T-helper 1 cell treated with Interleukin-12 subunit alpha and Interleukin-12 subunit beta and Interleukin-4 antibody, amounts not matched to agents 30 μg/mL and 1 μg/mL, for 36 hours (primary cell): ENCODE results near the gene ALDH4A1.
"Not testable (repeated sequence)": the region's sequence is repeated elsewhere in the genome, so short reads cannot be mapped to it uniquely, and the experiment has no call there.

ENCODE experiments used
- H3K27ac Mint-ChIP-seq: one replicate; pipeline ENCODE4 v1.8.0; 2021; ENCODE audit warnings: mild to moderate bottlenecking, mixed read lengths
- H3K27me3 Mint-ChIP-seq: one replicate; pipeline ENCODE4 v1.8.0; 2021; ENCODE audit warnings: low read depth, mixed read lengths
- H3K36me3 Mint-ChIP-seq: one replicate; pipeline ENCODE4 v1.8.0; 2021; ENCODE audit warnings: low read depth, mixed read lengths
- H3K4me1 Mint-ChIP-seq: one replicate; pipeline ENCODE4 v1.8.0; 2021; ENCODE audit warnings: low read depth, mixed read lengths
- H3K4me3 Mint-ChIP-seq: one replicate; pipeline ENCODE4 v1.8.0; 2021; ENCODE audit warnings: mild to moderate bottlenecking, moderate library complexity, mixed read lengths
- H3K9me3 Mint-ChIP-seq: one replicate; pipeline ENCODE4 v1.8.0; 2021; ENCODE audit warnings: mixed read lengths

Gene ALDH4A1

GRCh38 chr1:18903291-18903756, 969 bp upstream of the ALDH4A1 start:
- H3K36me3 Mint-ChIP-seq = peaks cover 7% of the 10 kb centered on the region
- peak overlapping the region; percentile 67 for H3K27ac Mint-ChIP-seq
- peaks cover 5% of the 10 kb centered on the region for H3K27me3 Mint-ChIP-seq
- H3K9me3 Mint-ChIP-seq = no peaks in the 10 kb centered on the region
- peaks cover 33% of the 10 kb centered on the region for H3K4me1 Mint-ChIP-seq
- H3K4me3 Mint-ChIP-seq = peak overlapping the region; percentile 83

- Mint-ChIP-seq H3K36me3 (no peaks in the 10 kb centered on the region), H3K27me3 (peaks cover 5% of the 10 kb centered on the region), H3K27ac (peak overlapping the region; percentile 95), H3K9me3 (no peaks in the 10 kb centered on the region), H3K4me1 (peaks cover 33% of the 10 kb centered on the region), H3K4me3 (peak overlapping the region; percentile 96)
These were observed 318 bp downstream of the ALDH4A1 start for GRCh38 chr1:18901952-18902522.

DNA sequence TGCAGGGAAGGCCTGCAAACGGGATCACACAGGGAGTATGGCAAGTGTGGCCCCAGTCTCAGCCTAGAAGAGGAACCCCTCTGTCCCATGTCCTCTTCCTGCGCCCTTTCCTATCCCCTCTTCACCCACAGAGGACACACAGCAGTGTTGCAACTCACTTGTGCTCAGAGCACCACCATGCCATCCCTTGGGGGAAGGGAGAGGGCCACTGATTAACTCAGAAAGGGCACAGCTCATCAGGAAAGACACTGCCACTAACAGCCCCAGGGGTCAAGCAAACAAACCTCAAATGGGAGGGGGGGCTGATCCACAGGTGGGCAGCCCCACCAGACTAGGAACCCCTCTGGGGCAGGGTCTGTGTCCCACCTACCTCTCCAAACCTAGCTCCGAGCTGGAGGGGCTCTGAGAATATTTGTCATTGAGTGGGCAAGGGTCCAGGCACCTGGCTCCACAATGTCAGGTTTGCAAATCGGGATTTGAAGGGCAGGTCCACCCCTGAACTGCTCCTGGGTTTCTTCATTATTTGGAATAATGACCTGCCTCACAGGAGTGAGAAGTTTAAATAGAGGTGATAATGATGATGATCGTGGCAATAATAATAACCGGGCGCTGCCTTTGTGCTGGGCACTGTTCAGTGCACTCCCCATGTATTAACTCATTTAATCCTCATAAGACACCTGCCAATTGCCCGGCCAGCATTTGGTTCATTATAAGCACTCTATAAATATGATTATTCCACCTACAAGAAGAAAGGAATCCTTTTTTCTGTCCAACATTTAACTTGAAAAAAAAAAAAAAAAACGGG, 1.0 kb downstream of the ALDH4A1 start:
- H3K4me1 Mint-ChIP-seq = peaks cover 33% of the 10 kb centered on the region
- no peaks in the 10 kb centered on the region for H3K36me3 Mint-ChIP-seq
- H3K4me3 Mint-ChIP-seq = peak overlapping the region; percentile 96
- peak overlapping the region; percentile 89 for H3K27ac Mint-ChIP-seq
- H3K27me3 Mint-ChIP-seq = peaks cover 5% of the 10 kb centered on the region
- H3K9me3 Mint-ChIP-seq = no peaks in the 10 kb centered on the region

- Mint-ChIP-seq H3K27me3 (peaks cover 5% of the 10 kb centered on the region), H3K36me3 (no peaks in the 10 kb centered on the region), H3K9me3 (no peaks in the 10 kb centered on the region), H3K27ac (peak overlapping the region; percentile 37), H3K4me1 (peaks cover 33% of the 10 kb centered on the region), H3K4me3 (peak overlapping the region; percentile 54)
These were observed 2.0 kb downstream of the ALDH4A1 start for GRCh38 chr1:18900303-18900841.

DNA sequence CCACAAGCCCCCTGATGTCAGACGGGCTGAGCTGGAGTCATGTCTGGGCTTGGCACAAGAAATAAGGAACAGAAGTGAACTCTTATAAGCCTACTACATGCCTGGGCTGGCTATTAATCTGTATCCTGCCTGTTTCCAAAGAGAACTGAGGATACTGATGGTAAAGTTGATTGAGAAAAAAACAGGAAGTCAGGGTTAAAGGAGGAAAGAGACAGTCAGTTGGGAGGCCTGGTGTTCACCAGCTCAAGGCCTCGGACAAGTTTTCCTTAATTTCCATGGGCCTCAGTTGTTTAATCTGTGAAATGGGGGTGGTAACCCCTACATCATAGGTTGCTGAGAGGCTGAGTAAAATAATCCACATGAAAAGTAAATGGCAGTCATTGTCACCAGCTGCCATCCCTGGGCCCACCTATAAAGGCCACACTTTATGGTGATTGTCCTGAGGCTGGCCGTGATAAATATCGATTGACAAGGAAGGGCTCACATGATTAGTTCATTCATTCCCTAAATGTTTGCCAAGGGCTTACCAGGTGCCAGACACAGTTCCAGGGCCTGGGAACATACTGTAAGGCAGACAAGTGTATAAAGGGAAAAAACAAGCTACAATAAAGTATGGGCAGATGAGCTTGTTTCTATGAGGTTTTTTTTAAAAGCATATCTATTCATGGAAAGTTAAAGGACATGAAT, 2.8 kb downstream of the ALDH4A1 start:
- Mint-ChIP-seq H3K4me3 (no peak overlapping the region), H3K27me3 (peaks cover 5% of the 10 kb centered on the region), H3K9me3 (no peaks in the 10 kb centered on the region), H3K4me1 (peaks cover 33% of the 10 kb centered on the region), H3K27ac (no peak overlapping the region), H3K36me3 (no peaks in the 10 kb centered on the region)

GRCh38 chr1:18898567-18898966, 3.8 kb downstream of the ALDH4A1 start:
- H3K4me1 Mint-ChIP-seq = peaks cover 28% of the 10 kb centered on the region
- no peaks in the 10 kb centered on the region for H3K36me3 Mint-ChIP-seq
- H3K4me3 Mint-ChIP-seq = no peak overlapping the region
- H3K27me3 Mint-ChIP-seq = peaks cover 5% of the 10 kb centered on the region
- no peak overlapping the region for H3K27ac Mint-ChIP-seq
- H3K9me3 Mint-ChIP-seq = no peaks in the 10 kb centered on the region

- Mint-ChIP-seq H3K4me3 (no peak overlapping the region), H3K27ac (no peak overlapping the region), H3K36me3 (no peaks in the 10 kb centered on the region)
These were observed 7.0 kb downstream of the ALDH4A1 start for GRCh38 chr1:18895317-18895716.

DNA sequence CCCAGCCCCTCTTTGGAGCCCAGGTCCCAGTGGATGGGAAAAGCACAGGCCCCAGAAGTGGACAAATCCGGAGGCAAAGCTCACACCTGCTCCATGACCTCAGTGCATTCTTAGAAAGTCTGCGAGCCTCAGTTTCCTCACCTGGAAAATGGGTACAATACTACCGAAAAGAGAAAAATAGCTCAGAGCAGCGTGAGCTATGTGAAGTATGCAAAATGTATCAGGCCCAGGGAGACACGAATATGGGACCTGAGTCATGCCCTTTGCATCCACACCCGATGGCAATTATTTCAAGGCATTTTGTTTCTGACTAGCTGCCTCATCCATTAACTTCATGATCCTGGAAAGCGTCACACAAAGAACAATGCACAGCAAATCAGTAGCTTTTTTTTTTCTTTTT, 9.2 kb downstream of the ALDH4A1 start:
- H3K27ac Mint-ChIP-seq = no peak overlapping the region

More at GRCh38 chr1:18895317-18895716, 7.0 kb downstream of the ALDH4A1 start:
- Mint-ChIP-seq H3K27me3 (no peaks in the 10 kb centered on the region), H3K4me1 (peaks cover 4% of the 10 kb centered on the region), H3K9me3 (no peaks in the 10 kb centered on the region)

DNA sequence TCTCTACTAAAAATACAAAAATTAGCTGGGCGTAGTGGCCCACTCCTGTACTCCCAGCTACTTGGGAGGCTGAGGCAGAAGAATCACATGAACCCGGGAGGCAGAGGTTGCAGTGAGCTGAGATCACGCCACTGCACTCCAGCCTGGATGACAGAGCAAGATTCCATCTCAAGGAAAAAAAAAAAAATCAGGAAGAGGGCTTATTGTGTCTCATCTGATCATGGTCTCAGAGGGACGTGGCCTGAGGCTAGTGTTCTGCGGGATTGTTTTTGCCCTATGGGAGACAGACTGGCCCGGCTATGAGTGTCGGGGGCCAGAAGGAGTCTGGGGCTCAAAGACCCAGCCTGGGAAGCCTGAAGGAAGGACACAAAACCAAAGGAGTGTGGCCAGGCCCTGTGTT, 10.5 kb downstream of the ALDH4A1 start:
- not testable (repeated sequence) for H3K36me3 Mint-ChIP-seq, H3K4me3 Mint-ChIP-seq, H3K4me1 Mint-ChIP-seq, H3K9me3 Mint-ChIP-seq, H3K27ac Mint-ChIP-seq, H3K27me3 Mint-ChIP-seq

More for the DNA sequence above, 9.2 kb downstream of the ALDH4A1 start:
- Mint-ChIP-seq H3K36me3 (no peaks in the 10 kb centered on the region), H3K4me3 (no peak overlapping the region), H3K4me1 (no peaks in the 10 kb centered on the region), H3K9me3 (no peaks in the 10 kb centered on the region), H3K27me3 (no peaks in the 10 kb centered on the region)

DNA sequence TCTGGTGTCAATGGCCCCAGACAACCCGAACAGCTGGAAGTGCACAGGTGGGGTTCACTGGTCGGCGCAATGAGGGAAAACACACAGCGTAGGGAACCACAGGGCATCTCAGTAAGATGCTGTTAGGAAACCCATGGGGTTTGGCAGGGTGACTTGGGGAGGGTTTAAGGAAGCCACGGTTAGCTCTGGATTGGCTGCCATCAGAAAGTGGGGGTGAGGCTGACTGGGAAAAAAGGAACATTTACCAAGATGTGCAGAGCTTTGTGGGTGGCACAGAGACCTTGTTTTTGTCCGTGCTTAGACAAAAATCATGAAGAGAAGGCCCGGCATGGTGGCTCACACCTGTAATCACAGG, 11.0 kb downstream of the ALDH4A1 start:
- Mint-ChIP-seq H3K27me3 (no peaks in the 10 kb centered on the region), H3K9me3 (no peaks in the 10 kb centered on the region), H3K27ac (no peak overlapping the region), H3K4me1 (no peaks in the 10 kb centered on the region), H3K4me3 (no peak overlapping the region), H3K36me3 (no peaks in the 10 kb centered on the region)

DNA sequence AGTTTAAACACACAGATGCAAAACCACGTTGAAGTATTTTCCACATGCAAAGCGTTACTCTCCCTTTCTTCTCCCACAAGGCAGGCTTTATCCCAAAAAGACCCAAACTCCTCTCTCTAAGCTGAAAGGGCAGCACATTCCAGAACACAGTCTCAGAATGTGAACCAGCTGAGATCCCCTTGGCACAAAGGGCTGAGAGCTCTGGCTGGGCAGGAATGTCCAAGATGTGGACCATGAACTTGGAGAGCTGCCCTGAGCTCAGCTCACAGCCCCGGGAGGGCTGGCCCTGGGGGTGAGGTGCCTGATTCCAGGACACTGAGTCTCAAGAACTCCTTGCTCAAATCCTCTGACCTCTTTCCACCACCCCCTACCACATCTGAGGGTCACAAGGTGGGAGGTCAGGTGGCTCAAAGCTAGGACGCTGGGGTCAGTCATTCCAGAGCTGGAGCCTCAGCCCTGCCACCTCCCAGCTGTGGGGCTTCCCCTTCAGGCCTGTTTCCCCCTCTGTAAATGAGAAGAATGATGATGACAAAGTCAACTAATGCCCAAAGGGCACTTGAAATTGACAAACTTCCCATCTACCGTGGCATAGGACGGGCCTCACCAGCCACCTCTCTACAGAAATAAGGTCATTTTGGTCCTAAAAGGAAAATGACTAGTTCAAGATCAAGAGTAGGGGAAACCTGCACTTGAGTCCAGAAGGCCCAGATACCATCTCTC, 11.5 kb downstream of the ALDH4A1 start:
- no peaks in the 10 kb centered on the region for H3K4me1 Mint-ChIP-seq
- no peaks in the 10 kb centered on the region for H3K9me3 Mint-ChIP-seq
- H3K36me3 Mint-ChIP-seq = no peaks in the 10 kb centered on the region
- H3K27ac Mint-ChIP-seq = no peak overlapping the region
- no peak overlapping the region for H3K4me3 Mint-ChIP-seq
- H3K27me3 Mint-ChIP-seq = no peaks in the 10 kb centered on the region

DNA sequence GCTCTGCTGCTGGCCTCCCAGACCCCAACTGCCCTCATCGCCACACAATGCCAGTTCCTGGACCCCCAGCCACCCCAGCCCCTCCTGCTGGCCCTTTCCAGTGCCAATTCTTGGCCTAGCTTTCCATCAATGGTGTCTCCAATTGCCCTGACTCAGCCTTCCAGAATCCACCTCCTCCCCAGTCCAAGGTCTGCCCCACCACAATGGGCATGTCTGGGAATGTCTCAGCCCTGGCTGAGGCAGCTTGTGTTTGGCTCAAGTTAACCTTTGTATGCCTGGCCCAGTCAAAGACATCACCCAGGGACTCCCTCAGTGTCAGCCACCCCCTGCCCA, 16.4 kb downstream of the ALDH4A1 start:
- no peak overlapping the region for H3K4me3 Mint-ChIP-seq
- H3K4me1 Mint-ChIP-seq = no peaks in the 10 kb centered on the region
- no peak overlapping the region for H3K27ac Mint-ChIP-seq
- no peaks in the 10 kb centered on the region for H3K36me3 Mint-ChIP-seq
- no peaks in the 10 kb centered on the region for H3K9me3 Mint-ChIP-seq
- H3K27me3 Mint-ChIP-seq = no peaks in the 10 kb centered on the region

DNA sequence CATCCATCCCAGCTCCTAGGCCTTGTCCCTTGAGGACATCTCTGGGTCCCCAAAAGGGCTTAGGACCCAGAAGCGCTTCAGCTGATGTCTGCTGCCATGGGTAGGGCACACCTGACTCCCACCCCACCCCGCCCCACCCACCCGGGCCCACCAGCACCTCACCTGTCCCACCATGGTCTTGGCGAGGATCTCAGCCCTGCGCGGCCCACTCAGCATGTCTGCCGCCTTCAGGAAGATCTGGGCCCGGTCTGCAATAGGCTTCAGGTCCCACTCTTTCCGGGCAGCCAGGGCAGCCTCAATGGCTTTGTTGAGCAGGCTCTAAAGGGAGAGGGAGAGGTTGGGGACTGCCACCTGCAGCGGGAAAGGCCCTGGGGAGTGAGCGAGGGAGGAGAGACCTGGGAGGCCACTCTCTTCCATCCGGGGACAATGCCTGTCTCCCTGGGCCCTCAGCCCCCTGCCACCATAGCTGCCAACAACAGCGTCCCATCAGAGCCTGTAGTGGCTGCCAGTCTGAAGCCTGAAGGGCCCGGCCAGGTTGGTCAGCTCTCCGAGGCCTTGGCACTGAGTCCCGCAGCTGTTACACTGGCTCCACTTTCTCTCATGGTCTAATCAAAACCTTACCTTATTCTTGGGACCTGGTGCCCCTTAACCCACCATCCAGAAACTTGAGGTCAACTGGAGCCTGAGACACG, 16.9 kb downstream of the ALDH4A1 start:
- H3K27ac Mint-ChIP-seq = no peak overlapping the region
- H3K36me3 Mint-ChIP-seq = no peaks in the 10 kb centered on the region
- no peaks in the 10 kb centered on the region for H3K4me1 Mint-ChIP-seq

GRCh38 chr1:18884727-18885126, 17.6 kb downstream of the ALDH4A1 start:
- no peak overlapping the region for H3K27ac Mint-ChIP-seq
- H3K27me3 Mint-ChIP-seq = no peaks in the 10 kb centered on the region
- no peaks in the 10 kb centered on the region for H3K9me3 Mint-ChIP-seq

More for the DNA sequence above, 16.9 kb downstream of the ALDH4A1 start:
- Mint-ChIP-seq H3K27me3 (no peaks in the 10 kb centered on the region), H3K9me3 (no peaks in the 10 kb centered on the region), H3K4me3 (no peak overlapping the region)

More at GRCh38 chr1:18884727-18885126, 17.6 kb downstream of the ALDH4A1 start:
- Mint-ChIP-seq H3K36me3 (no peaks in the 10 kb centered on the region), H3K4me1 (no peaks in the 10 kb centered on the region), H3K4me3 (no peak overlapping the region)
